ENCODE data around the gene C8G. TPM values are rescaled to one million over a fixed set of nuclear protein-coding genes. Genes with fewer than 3 reads are reported as not detected.

C8G gene
- total RNA-seq, 1 experiment from 2014 or later = 0.85 TPM

GRCh38 chr9:136943291-136944211, 1.5 kb upstream of the C8G start:
- H3K36me3 Mint-ChIP-seq = peaks cover 7% of the 10 kb centered on the region; the same call in 1 of the 2 replicates
- POLR2A ChIA-PET = no interaction called here
- peak; percentile 2; the same call in 1 of the 2 replicates for ATAC-seq

GRCh38 chr9:136944212-136944518, 878 bp upstream of the C8G start:
- H3K4me1 Mint-ChIP-seq = peaks cover 10% of the 10 kb centered on the region
- H3K9me3 Mint-ChIP-seq = no peaks in the 10 kb centered on the region
- no peak overlapping the region for H3K27ac Mint-ChIP-seq
- H3K4me3 Mint-ChIP-seq = no peak overlapping the region; the same call in 1 of the 2 replicates
- peak; percentile 9; the same call in 1 of the 2 replicates for ATAC-seq
- peaks cover 7% of the 10 kb centered on the region; the same call in 1 of the 2 replicates for H3K36me3 Mint-ChIP-seq
- H3K27me3 Mint-ChIP-seq (ENCODE audit: low read depth) = no peaks in the 10 kb centered on the region
- ChIA-PET POLR2A (no interaction called here), CTCF (interaction anchor here (0.6 to 8.7 kb wide), 14 partner anchors 9 to 217 kb away, joined by 3 to 151 read pairs (median 4); partner anchors contain the start of genes ABCA2, AJM1, LCN8 and NPDC1)
- no peak for TF ChIP-seq JAZF1 (CRISPR knock-in tag; IDR thresholded peaks at IDR 0.05)
- TF ChIP-seq TP53 (CRISPR knock-in tag; IDR thresholded peaks at IDR 0.05) = 0 out of 2 replicates have a peak, but pooled peaks have one; percentile 39
- no peak for TF ChIP-seq ZNF121 (CRISPR knock-in tag; IDR thresholded peaks at IDR 0.05)
- TF ChIP-seq, protein P1, sequence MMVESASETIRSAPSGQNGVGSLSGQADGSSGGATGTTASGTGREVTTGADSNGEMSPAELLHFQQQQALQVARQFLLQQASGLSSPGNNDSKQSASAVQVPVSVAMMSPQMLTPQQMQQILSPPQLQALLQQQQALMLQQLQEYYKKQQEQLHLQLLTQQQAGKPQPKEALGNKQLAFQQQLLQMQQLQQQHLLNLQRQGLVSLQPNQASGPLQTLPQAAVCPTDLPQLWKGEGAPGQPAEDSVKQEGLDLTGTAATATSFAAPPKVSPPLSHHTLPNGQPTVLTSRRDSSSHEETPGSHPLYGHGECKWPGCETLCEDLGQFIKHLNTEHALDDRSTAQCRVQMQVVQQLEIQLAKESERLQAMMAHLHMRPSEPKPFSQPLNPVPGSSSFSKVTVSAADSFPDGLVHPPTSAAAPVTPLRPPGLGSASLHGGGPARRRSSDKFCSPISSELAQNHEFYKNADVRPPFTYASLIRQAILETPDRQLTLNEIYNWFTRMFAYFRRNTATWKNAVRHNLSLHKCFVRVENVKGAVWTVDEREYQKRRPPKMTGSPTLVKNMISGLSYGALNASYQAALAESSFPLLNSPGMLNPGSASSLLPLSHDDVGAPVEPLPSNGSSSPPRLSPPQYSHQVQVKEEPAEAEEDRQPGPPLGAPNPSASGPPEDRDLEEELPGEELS (CRISPR knock-in tag; IDR thresholded peaks at IDR 0.05) = no peak
- TF ChIP-seq, protein P2, sequence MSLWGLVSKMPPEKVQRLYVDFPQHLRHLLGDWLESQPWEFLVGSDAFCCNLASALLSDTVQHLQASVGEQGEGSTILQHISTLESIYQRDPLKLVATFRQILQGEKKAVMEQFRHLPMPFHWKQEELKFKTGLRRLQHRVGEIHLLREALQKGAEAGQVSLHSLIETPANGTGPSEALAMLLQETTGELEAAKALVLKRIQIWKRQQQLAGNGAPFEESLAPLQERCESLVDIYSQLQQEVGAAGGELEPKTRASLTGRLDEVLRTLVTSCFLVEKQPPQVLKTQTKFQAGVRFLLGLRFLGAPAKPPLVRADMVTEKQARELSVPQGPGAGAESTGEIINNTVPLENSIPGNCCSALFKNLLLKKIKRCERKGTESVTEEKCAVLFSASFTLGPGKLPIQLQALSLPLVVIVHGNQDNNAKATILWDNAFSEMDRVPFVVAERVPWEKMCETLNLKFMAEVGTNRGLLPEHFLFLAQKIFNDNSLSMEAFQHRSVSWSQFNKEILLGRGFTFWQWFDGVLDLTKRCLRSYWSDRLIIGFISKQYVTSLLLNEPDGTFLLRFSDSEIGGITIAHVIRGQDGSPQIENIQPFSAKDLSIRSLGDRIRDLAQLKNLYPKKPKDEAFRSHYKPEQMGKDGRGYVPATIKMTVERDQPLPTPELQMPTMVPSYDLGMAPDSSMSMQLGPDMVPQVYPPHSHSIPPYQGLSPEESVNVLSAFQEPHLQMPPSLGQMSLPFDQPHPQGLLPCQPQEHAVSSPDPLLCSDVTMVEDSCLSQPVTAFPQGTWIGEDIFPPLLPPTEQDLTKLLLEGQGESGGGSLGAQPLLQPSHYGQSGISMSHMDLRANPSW (CRISPR knock-in tag; conservative IDR thresholded peaks at IDR 0.05; ENCODE audit: low read depth) = 0 out of 2 replicates have a peak, but pooled peaks have one; percentile 88
- peak; percentile 91; the same call in 1 of the 2 replicates for TF ChIP-seq NR3C1 (CRISPR knock-in tag; conservative IDR thresholded peaks at IDR 0.05; ENCODE audit: low read depth)
- TF ChIP-seq CREB1 (CRISPR knock-in tag; IDR thresholded peaks at IDR 0.05) = no peak
- TF ChIP-seq, protein P3, sequence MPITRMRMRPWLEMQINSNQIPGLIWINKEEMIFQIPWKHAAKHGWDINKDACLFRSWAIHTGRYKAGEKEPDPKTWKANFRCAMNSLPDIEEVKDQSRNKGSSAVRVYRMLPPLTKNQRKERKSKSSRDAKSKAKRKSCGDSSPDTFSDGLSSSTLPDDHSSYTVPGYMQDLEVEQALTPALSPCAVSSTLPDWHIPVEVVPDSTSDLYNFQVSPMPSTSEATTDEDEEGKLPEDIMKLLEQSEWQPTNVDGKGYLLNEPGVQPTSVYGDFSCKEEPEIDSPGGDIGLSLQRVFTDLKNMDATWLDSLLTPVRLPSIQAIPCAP (CRISPR knock-in tag; IDR thresholded peaks at IDR 0.05) = no peak
- no peak for TF ChIP-seq PREB (CRISPR knock-in tag; IDR thresholded peaks at IDR 0.05; ENCODE audit: borderline replicate concordance)
- DNase-seq (ENCODE audit: low spot score) = no peak

More at GRCh38 chr9:136943291-136944211, 1.5 kb upstream of the C8G start:
- peak; percentile 49 for DNase-seq (ENCODE audit: low spot score)
- CTCF ChIA-PET = interaction anchor here (0.6 to 8.7 kb wide), 14 partner anchors 10 to 216 kb away, joined by 3 to 151 read pairs (median 4); partner anchors contain the start of genes ABCA2, AJM1, LCN8 and NPDC1
- H3K4me3 Mint-ChIP-seq = peak overlapping the region; percentile 67
- no peaks in the 10 kb centered on the region for H3K27me3 Mint-ChIP-seq (ENCODE audit: low read depth)
- no peaks in the 10 kb centered on the region for H3K9me3 Mint-ChIP-seq
- peaks cover 11% of the 10 kb centered on the region for H3K4me1 Mint-ChIP-seq
- TF ChIP-seq NFATC4 (CRISPR knock-in tag; IDR thresholded peaks at IDR 0.05) (0 out of 2 replicates have a peak, but pooled peaks have one; percentile 23), ETV6 (CRISPR knock-in tag; IDR thresholded peaks at IDR 0.05) (no peak), NR1H2 (CRISPR knock-in tag; IDR thresholded peaks at IDR 0.05) (no peak), TEAD1 (CRISPR knock-in tag; IDR thresholded peaks at IDR 0.05) (0 out of 2 replicates have a peak, but pooled peaks have one; percentile 42)
- TF ChIP-seq, protein P4, sequence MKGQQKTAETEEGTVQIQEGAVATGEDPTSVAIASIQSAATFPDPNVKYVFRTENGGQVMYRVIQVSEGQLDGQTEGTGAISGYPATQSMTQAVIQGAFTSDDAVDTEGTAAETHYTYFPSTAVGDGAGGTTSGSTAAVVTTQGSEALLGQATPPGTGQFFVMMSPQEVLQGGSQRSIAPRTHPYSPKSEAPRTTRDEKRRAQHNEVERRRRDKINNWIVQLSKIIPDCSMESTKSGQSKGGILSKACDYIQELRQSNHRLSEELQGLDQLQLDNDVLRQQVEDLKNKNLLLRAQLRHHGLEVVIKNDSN (CRISPR knock-in tag; IDR thresholded peaks at IDR 0.05) = 0 out of 2 replicates have a peak, but pooled peaks have one; percentile 14
- TF ChIP-seq, protein P5, sequence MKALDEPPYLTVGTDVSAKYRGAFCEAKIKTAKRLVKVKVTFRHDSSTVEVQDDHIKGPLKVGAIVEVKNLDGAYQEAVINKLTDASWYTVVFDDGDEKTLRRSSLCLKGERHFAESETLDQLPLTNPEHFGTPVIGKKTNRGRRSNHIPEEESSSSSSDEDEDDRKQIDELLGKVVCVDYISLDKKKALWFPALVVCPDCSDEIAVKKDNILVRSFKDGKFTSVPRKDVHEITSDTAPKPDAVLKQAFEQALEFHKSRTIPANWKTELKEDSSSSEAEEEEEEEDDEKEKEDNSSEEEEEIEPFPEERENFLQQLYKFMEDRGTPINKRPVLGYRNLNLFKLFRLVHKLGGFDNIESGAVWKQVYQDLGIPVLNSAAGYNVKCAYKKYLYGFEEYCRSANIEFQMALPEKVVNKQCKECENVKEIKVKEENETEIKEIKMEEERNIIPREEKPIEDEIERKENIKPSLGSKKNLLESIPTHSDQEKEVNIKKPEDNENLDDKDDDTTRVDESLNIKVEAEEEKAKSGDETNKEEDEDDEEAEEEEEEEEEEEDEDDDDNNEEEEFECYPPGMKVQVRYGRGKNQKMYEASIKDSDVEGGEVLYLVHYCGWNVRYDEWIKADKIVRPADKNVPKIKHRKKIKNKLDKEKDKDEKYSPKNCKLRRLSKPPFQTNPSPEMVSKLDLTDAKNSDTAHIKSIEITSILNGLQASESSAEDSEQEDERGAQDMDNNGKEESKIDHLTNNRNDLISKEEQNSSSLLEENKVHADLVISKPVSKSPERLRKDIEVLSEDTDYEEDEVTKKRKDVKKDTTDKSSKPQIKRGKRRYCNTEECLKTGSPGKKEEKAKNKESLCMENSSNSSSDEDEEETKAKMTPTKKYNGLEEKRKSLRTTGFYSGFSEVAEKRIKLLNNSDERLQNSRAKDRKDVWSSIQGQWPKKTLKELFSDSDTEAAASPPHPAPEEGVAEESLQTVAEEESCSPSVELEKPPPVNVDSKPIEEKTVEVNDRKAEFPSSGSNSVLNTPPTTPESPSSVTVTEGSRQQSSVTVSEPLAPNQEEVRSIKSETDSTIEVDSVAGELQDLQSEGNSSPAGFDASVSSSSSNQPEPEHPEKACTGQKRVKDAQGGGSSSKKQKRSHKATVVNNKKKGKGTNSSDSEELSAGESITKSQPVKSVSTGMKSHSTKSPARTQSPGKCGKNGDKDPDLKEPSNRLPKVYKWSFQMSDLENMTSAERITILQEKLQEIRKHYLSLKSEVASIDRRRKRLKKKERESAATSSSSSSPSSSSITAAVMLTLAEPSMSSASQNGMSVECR (CRISPR knock-in tag; IDR thresholded peaks at IDR 0.05; ENCODE audit: borderline replicate concordance) = peak; percentile 70; the same call in 1 of the 2 replicates
- no peak overlapping the region for H3K27ac Mint-ChIP-seq

All from WTC11 (cell line).